ENCODE results near the gene MMD. TPM values are rescaled to one million over a fixed set of nuclear protein-coding genes. Genes with fewer than 3 reads are reported as not detected.
A peak's percentile ranks its signal among the peaks of the same experiment; 100 is the strongest.
"Not testable (repeated sequence)": the region's sequence is repeated elsewhere in the genome, so short reads cannot be mapped to it uniquely, and the experiment has no call there.

Gene MMD
- 60.7 TPM for polyA plus RNA-seq (2013, experiment 1 of 4)
- polyA plus RNA-seq (2013, experiment 2 of 4): 60.8 TPM
- 55.9 TPM for polyA plus RNA-seq (2013, experiment 3 of 4)
- 60.9 TPM for polyA plus RNA-seq (2013, experiment 4 of 4)

GRCh38 chr17:55421179-55421934 lies at the start of gene MMD:
TSS of gene MMD (minus strand) at chr17:55421835. CDS start at chr17:55421695, 140 bp downstream.
- H3K4me1 ChIP-seq (ENCODE audit: control insufficient read depth, insufficient read depth, low read length): peaks cover 4% of the 10 kb centered on the region
- peak within 1 kb of the TSS; percentile 70 for H3K27ac ChIP-seq (ENCODE audit: insufficient read depth, low read depth, low read length, poor library complexity, severe bottlenecking)
- H3K4me3 ChIP-seq (ENCODE audit: insufficient read depth, low read depth, low read length): peak within 1 kb of the TSS; percentile 83
- H3K27me3 ChIP-seq (ENCODE audit: control insufficient read depth, insufficient read depth, low read length, poor library complexity, severe bottlenecking): no peaks in the 10 kb centered on the region
- 0 to 1% methylated on average over 62 of the region's 62 CpGs for WGBS, 2 experiments
- no peaks in the 10 kb centered on the region for H3K36me3 ChIP-seq (ENCODE audit: control insufficient read depth, insufficient read depth, low read length)
- H3K9me3 ChIP-seq (ENCODE audit: control insufficient read depth, low read length): no peaks in the 10 kb centered on the region

DNA sequence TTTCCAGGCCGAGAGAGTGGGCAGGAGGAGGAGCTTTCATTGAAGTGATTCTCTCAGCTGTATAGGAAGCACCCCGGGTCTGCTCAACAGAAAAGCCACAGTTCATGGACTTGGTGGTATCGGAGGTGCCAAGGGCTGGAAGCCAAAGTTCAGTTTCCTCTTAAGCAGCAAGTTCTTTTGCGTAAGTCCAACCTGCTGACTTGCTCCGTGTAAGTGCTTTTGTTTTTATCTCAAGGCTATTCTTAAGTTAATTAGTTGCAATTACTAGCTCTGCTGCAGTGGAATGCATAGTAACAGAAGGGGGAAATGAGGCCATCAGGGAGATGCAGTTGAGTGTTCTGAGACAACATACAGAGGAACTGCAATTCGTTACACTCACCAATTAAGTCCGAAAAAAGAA lies 45.0 kb upstream of the MMD start:
- no peaks in the 10 kb centered on the region for H3K9me3 ChIP-seq (ENCODE audit: control insufficient read depth, low read length)
- no peaks in the 10 kb centered on the region for H3K36me3 ChIP-seq (ENCODE audit: control insufficient read depth, insufficient read depth, low read length)
- H3K27ac ChIP-seq (ENCODE audit: insufficient read depth, low read depth, low read length, poor library complexity, severe bottlenecking): no peak overlapping the region
- no peaks in the 10 kb centered on the region for H3K27me3 ChIP-seq (ENCODE audit: control insufficient read depth, insufficient read depth, low read length, poor library complexity, severe bottlenecking)
- WGBS, 2 experiments: 45 to 49% methylated on average over 7 of the region's 7 CpGs
- no peak overlapping the region for H3K4me3 ChIP-seq (ENCODE audit: insufficient read depth, low read depth, low read length)
- H3K4me1 ChIP-seq (ENCODE audit: control insufficient read depth, insufficient read depth, low read length): no peaks in the 10 kb centered on the region

DNA sequence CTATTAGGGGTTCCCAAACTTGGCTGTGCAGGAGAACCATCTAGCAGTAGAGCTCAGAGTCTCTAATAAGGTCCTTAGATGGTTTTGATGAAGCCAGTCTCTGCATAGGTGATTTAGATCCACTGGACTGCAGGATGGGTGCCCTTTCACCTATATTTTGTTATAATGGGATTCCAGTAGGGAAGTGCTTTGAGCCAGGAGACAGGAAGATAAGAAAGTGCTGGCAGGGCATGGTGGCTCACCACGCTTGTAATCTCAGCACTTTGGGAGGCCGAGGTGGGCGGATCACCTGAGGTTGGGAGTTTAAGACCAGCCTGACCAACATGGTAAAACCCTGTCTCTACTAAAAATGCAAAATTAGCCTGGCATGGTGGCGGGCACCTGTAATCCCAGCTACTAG lies 44.1 kb upstream of the MMD start:
- H3K9me3 ChIP-seq (ENCODE audit: control insufficient read depth, low read length): not testable (repeated sequence)

DNA sequence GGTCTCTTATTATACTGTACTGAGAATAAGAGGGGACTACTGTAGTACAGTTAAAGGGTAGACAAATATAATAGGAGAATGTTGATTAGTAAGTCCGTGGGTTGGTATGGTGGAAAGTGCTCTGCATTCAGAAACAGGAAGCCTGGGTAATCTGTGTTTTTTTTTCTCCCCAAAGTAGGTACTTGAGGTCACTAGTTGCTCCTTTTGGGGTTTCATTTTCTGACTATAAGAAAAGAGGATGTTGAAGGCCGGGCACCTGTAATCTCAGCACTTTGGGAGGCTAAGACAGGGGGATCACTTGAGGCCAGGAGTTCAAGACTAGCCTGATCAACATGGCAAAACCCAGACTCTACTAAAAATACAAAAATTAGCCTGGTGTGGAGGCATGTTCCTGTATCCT lies 42.0 kb upstream of the MMD start:
- H3K4me1 ChIP-seq (ENCODE audit: control insufficient read depth, insufficient read depth, low read length): no peaks in the 10 kb centered on the region
- H3K4me3 ChIP-seq (ENCODE audit: insufficient read depth, low read depth, low read length): no peak overlapping the region
- H3K9me3 ChIP-seq (ENCODE audit: control insufficient read depth, low read length): no peaks in the 10 kb centered on the region
- H3K36me3 ChIP-seq (ENCODE audit: control insufficient read depth, insufficient read depth, low read length): no peaks in the 10 kb centered on the region
- no peaks in the 10 kb centered on the region for H3K27me3 ChIP-seq (ENCODE audit: control insufficient read depth, insufficient read depth, low read length, poor library complexity, severe bottlenecking)
- H3K27ac ChIP-seq (ENCODE audit: insufficient read depth, low read depth, low read length, poor library complexity, severe bottlenecking): no peak overlapping the region
- WGBS, 2 experiments: 89 to 96% methylated on average over 2 of the region's 2 CpGs

More for the DNA sequence above, 44.1 kb upstream of the MMD start:
- H3K27me3 ChIP-seq (ENCODE audit: control insufficient read depth, insufficient read depth, low read length, poor library complexity, severe bottlenecking); H3K4me3 ChIP-seq (ENCODE audit: insufficient read depth, low read depth, low read length); H3K4me1 ChIP-seq (ENCODE audit: control insufficient read depth, insufficient read depth, low read length); H3K27ac ChIP-seq (ENCODE audit: insufficient read depth, low read depth, low read length, poor library complexity, severe bottlenecking); H3K36me3 ChIP-seq (ENCODE audit: control insufficient read depth, insufficient read depth, low read length): not testable (repeated sequence)
- WGBS, 2 experiments: 87 to 94% methylated on average over 4 of the region's 4 CpGs

- Histone ChIP-seq H3K27me3 (ENCODE audit: control insufficient read depth, insufficient read depth, low read length, poor library complexity, severe bottlenecking) (no peaks in the 10 kb centered on the region), H3K27ac (ENCODE audit: insufficient read depth, low read depth, low read length, poor library complexity, severe bottlenecking) (no peak overlapping the region), H3K4me1 (ENCODE audit: control insufficient read depth, insufficient read depth, low read length) (no peaks in the 10 kb centered on the region), H3K4me3 (ENCODE audit: insufficient read depth, low read depth, low read length) (no peak overlapping the region), H3K36me3 (ENCODE audit: control insufficient read depth, insufficient read depth, low read length) (no peaks in the 10 kb centered on the region), H3K9me3 (ENCODE audit: control insufficient read depth, low read length) (no peaks in the 10 kb centered on the region)
Measured at GRCh38 chr17:55462711-55463110, 41.1 kb upstream of the MMD start.

DNA sequence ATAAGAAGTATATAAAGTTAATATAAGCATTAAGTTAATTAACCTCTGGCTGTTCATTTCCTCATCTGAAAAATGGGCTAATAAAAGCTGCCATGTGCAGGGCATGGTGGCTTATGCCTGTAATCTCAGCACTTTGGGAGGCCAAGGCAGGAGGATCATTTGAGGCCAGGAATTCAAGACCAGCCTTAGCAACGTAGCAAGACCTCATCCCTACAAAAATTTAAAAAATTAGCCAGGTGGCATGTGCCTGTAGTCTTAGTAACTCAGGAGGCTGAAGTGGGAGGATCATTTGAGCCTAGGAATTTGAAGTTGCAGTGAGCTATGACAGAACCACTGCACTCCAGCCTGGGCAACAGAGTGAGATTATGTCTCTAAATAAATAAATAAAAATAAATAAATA lies 40.6 kb upstream of the MMD start:
- no peaks in the 10 kb centered on the region for H3K4me1 ChIP-seq (ENCODE audit: control insufficient read depth, insufficient read depth, low read length)
- H3K27me3 ChIP-seq (ENCODE audit: control insufficient read depth, insufficient read depth, low read length, poor library complexity, severe bottlenecking): no peaks in the 10 kb centered on the region
- H3K27ac ChIP-seq (ENCODE audit: insufficient read depth, low read depth, low read length, poor library complexity, severe bottlenecking): no peak overlapping the region
- 80 to 94% methylated on average over 1 of the region's 1 CpG for WGBS, 2 experiments
- no peaks in the 10 kb centered on the region for H3K36me3 ChIP-seq (ENCODE audit: control insufficient read depth, insufficient read depth, low read length)
- no peak overlapping the region for H3K4me3 ChIP-seq (ENCODE audit: insufficient read depth, low read depth, low read length)
- H3K9me3 ChIP-seq (ENCODE audit: control insufficient read depth, low read length): no peaks in the 10 kb centered on the region

- Histone ChIP-seq H3K4me1 (ENCODE audit: control insufficient read depth, insufficient read depth, low read length) (peaks cover 3% of the 10 kb centered on the region), H3K27ac (ENCODE audit: insufficient read depth, low read depth, low read length, poor library complexity, severe bottlenecking) (no peak overlapping the region), H3K9me3 (ENCODE audit: control insufficient read depth, low read length) (no peaks in the 10 kb centered on the region), H3K4me3 (ENCODE audit: insufficient read depth, low read depth, low read length) (no peak overlapping the region), H3K36me3 (ENCODE audit: control insufficient read depth, insufficient read depth, low read length) (no peaks in the 10 kb centered on the region), H3K27me3 (ENCODE audit: control insufficient read depth, insufficient read depth, low read length, poor library complexity, severe bottlenecking) (no peaks in the 10 kb centered on the region)
- 89 to 93% methylated on average over 7 of the region's 7 CpGs for WGBS, 2 experiments
Measured at GRCh38 chr17:55458978-55459377, 37.3 kb upstream of the MMD start.

GRCh38 chr17:55458287-55458900 lies 36.8 kb upstream of the MMD start:
- WGBS, 2 experiments: 89 to 91% methylated on average over 21 to 22 of the region's 22 CpGs
- no peak overlapping the region for H3K27ac ChIP-seq (ENCODE audit: insufficient read depth, low read depth, low read length, poor library complexity, severe bottlenecking)

DNA sequence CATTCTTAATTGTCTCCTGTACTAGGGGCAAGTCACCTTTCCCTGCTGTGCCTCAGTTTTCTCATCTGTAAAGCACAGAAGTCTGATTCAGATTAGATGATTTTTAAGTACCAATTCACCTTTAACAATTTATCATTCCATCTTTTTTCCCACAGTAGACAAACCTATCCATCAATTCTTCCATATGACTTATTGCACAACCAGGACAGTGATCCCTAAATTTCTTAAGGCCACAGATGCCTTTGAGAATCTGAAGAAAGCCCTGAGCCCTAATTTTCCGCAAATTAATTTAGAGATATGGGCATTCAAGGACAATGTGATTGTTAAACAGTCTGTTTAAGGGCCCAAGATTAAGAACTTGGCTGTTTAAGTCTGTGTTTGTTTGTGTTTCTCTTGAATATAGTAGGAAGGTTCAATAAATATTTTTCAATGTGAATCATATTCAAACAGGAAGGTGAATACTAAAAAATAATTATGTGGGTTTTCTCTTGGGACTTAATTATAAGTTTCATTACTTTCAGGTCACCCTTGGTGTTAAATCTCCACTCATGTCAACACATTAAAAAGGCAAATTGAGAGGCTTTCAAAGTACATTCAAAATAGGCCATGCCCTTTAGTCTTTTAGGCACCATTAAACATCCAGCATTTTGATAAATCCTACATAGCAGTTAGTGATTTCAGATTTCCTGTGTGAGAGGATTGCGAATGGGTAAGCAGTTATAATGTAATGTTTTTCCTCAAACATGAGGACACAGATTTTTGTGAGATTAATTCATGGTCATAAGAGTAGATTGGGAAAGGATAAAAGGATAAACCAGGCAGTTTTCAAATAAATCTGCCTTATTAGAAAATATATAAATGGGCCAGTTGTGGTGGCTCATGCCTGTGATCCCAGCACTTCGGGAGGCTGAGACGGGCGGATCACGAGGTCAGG lies 34.9 kb upstream of the MMD start:
- Histone ChIP-seq H3K27ac (ENCODE audit: insufficient read depth, low read depth, low read length, poor library complexity, severe bottlenecking) (no peak overlapping the region), H3K4me3 (ENCODE audit: insufficient read depth, low read depth, low read length) (no peak overlapping the region), H3K4me1 (ENCODE audit: control insufficient read depth, insufficient read depth, low read length) (peaks cover 6% of the 10 kb centered on the region), H3K36me3 (ENCODE audit: control insufficient read depth, insufficient read depth, low read length) (no peaks in the 10 kb centered on the region), H3K27me3 (ENCODE audit: control insufficient read depth, insufficient read depth, low read length, poor library complexity, severe bottlenecking) (no peaks in the 10 kb centered on the region), H3K9me3 (ENCODE audit: control insufficient read depth, low read length) (no peaks in the 10 kb centered on the region)
- WGBS, 2 experiments: 90 to 93% methylated on average over 6 of the region's 6 CpGs

More at GRCh38 chr17:55458287-55458900, 36.8 kb upstream of the MMD start:
- Histone ChIP-seq H3K4me3 (ENCODE audit: insufficient read depth, low read depth, low read length) (no peak overlapping the region), H3K9me3 (ENCODE audit: control insufficient read depth, low read length) (no peaks in the 10 kb centered on the region), H3K36me3 (ENCODE audit: control insufficient read depth, insufficient read depth, low read length) (no peaks in the 10 kb centered on the region), H3K27me3 (ENCODE audit: control insufficient read depth, insufficient read depth, low read length, poor library complexity, severe bottlenecking) (no peaks in the 10 kb centered on the region), H3K4me1 (ENCODE audit: control insufficient read depth, insufficient read depth, low read length) (peaks cover 6% of the 10 kb centered on the region)
